BJ (cell line): ENCODE data around the gene LPIN3. TPM values are rescaled to one million over a fixed set of nuclear protein-coding genes. Genes with fewer than 3 reads are reported as not detected.

Experiments
- CTCF ChIA-PET: fragments of 350-600 bp; formaldehyde crosslinking; extraction: SDS; loops from one replicate; lab custom pipeline; 2021; ENCODE audit warnings: antibody characterized with exemption, inconsistent platforms; lab: Yijun Ruan, JAX
- POLR2A ChIA-PET: fragments of 300-600 bp; sonication (Branson Sonifier 250); formaldehyde crosslinking; extraction: SDS; loops from one replicate; lab custom pipeline; 2021; ENCODE audit warnings: antibody characterized with exemption; lab: Charles Lee
- DNase-seq: peaks from one replicate; pipeline ENCODE4 v3.0.0-alpha.2; 2011; ENCODE audit warnings: low read depth
- H3K27me3 ChIP-seq: 2 replicates; pipeline ENCODE4 v1.6.0; 2011; ENCODE audit warnings: low read length; ENCODE audit not compliant: control insufficient read depth, insufficient read depth
- H3K36me3 ChIP-seq: 2 replicates; pipeline ENCODE4 v1.5.1; 2011; ENCODE audit warnings: low read length; ENCODE audit not compliant: control insufficient read depth, insufficient read depth
- H3K4me3 ChIP-seq: 2 replicates; pipeline ENCODE4 v1.5.1; 2011; ENCODE audit warnings: low read depth, mild to moderate bottlenecking, control low read depth, low read length
- CTCF ChIP-seq: IDR thresholded peaks from 2 replicates; pipeline ENCODE4 v1.5.1; 2011; ENCODE audit warnings: low read depth, mild to moderate bottlenecking, control low read depth, inconsistent platforms, low read length, moderate library complexity; ENCODE audit not compliant: insufficient read depth
- polyA plus RNA-seq: library from polyadenylated mRNA; depleted of rRNA; stranded (reverse); fragments of >200 nt; gene quantifications from 2 replicates; pipeline ENCODE4 v1.2.3, GENCODE V29; 2011

The LPIN3 gene
- polyA plus RNA-seq, 1 experiment: 11.5 TPM

DNA sequence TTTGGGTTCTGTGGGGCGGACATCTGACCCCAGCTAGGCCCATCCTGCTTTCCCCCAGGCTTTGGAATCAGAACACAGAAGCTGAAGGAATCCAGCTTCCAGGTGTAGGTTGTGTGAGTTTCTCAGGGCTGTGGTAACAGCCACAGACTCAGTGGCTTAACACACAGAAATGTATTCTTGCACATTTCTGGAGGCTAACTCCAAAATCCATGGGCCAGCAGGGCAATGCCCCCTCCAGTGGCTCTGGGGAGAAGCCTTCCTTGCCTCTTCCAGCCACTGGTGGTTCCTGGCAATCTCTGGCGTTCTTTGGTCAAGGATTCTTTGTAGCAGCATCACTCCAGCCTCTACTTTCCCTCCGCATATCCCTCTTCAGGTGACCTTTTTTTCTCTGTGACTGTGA is 27.3 kb downstream of the LPIN3 start:
- CTCF ChIA-PET: no interaction called here
- TF ChIP-seq CTCF: no peak
- Histone ChIP-seq H3K27me3 (peaks cover 49% of the 10 kb centered on the region), H3K36me3 (no peaks in the 10 kb centered on the region), H3K4me3 (no peak overlapping the region)
- no peak for DNase-seq
- POLR2A ChIA-PET: no interaction called here

GRCh38 chr20:41369673-41370072 is 29.1 kb downstream of the LPIN3 start:
- POLR2A ChIA-PET: no interaction called here

DNA sequence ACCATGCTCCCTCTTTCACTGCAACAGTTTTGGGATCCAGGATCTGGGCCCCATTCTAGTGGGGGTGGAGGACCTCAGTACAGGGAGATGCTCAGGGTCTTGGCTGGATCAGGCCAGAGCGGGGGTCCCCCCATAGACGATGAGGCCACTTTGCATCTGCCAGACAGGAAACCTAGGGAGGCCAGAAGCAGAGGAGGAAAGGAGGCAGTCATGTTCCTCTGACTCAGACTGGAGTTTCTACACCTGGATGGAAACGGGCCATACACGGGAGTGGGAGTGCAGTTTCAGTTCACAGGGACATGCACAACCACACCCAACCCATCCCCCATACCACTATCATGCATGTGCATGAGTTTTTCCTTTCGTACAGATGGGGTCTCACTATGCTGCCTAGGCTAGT is 29.6 kb downstream of the LPIN3 start:
- no peak overlapping the region for H3K4me3 ChIP-seq
- TF ChIP-seq CTCF: no peak
- ChIA-PET POLR2A (no interaction called here), CTCF (no interaction called here)
- no peaks in the 10 kb centered on the region for H3K36me3 ChIP-seq
- H3K27me3 ChIP-seq: peaks cover 42% of the 10 kb centered on the region
- DNase-seq: no peak

More at GRCh38 chr20:41369673-41370072, 29.1 kb downstream of the LPIN3 start:
- Histone ChIP-seq H3K36me3 (no peaks in the 10 kb centered on the region), H3K4me3 (no peak overlapping the region), H3K27me3 (peaks cover 45% of the 10 kb centered on the region)
- TF ChIP-seq CTCF: no peak
- CTCF ChIA-PET: no interaction called here
- DNase-seq: no peak

GRCh38 chr20:41371371-41371770 is 30.8 kb downstream of the LPIN3 start:
- no peaks in the 10 kb centered on the region for H3K36me3 ChIP-seq
- no peak for DNase-seq
- CTCF ChIA-PET: interaction anchor here (0.8 to 1.9 kb wide), 2 partner anchors 10 to 27 kb away, joined by 3 to 5 read pairs; no protein-coding TSS in a partner anchor
- H3K4me3 ChIP-seq: no peak overlapping the region
- POLR2A ChIA-PET: no interaction called here
- TF ChIP-seq CTCF: no peak
- H3K27me3 ChIP-seq: peaks cover 35% of the 10 kb centered on the region

- ChIA-PET CTCF (interaction anchor here (0.6 to 1.4 kb wide), 3 partner anchors 14 to 277 kb away, joined by 3 to 4 read pairs (median 3); no protein-coding TSS in a partner anchor), POLR2A (no interaction called here)
- Histone ChIP-seq H3K4me3 (no peak overlapping the region), H3K36me3 (no peaks in the 10 kb centered on the region), H3K27me3 (peaks cover 30% of the 10 kb centered on the region)
- TF ChIP-seq CTCF: no peak
- no peak for DNase-seq
These were observed 32.7 kb downstream of the LPIN3 start for GRCh38 chr20:41373251-41373783.
